ENCODE results near the gene AGPAT1. TPM values are rescaled to one million over a fixed set of nuclear protein-coding genes. Genes with fewer than 3 reads are reported as not detected.

The AGPAT1 gene
- total RNA-seq, 1 experiment from 2014 or later, result 55.6 TPM

- Histone ChIP-seq H3K9me3 (ENCODE audit: control insufficient read depth in 1 of 2, insufficient read depth in 1 of 2, low read depth in 1 of 2, low read length in 2 of 2) (no peaks in the 10 kb centered on the region), H3K36me3 (ENCODE audit: control insufficient read depth in 1 of 2, insufficient read depth in 2 of 2, low read length in 2 of 2) (no peaks in the 10 kb centered on the region), H2AFZ (ENCODE audit: low read depth, low read length, poor library complexity, severe bottlenecking) (no peak within 1 kb of the TSS), H4K20me1 (ENCODE audit: insufficient read depth) (no peaks in the 10 kb centered on the region), H3K4me2 (ENCODE audit: low read length) (no peak within 1 kb of the TSS), H3K9ac (ENCODE audit: low read length) (no peak within 1 kb of the TSS), H3K79me2 (ENCODE audit: insufficient read depth, low read length) (no peaks in the 10 kb centered on the region), H3K4me1 (ENCODE audit: control insufficient read depth in 1 of 2, insufficient read depth in 2 of 2, low read length in 2 of 2) (no peaks in the 10 kb centered on the region), H3K27me3 (ENCODE audit: insufficient read depth, low read length) (no peaks in the 10 kb centered on the region), H3K27ac (ENCODE audit: low read depth, low read length) (no peak within 1 kb of the TSS), H3K4me3 (replicated peaks in 1 of 2; ENCODE audit: low read depth in 1 of 2, low read length in 2 of 2) (no peak within 1 kb of the TSS), H3K9me2 (ENCODE audit: insufficient read depth) (no peaks in the 10 kb centered on the region)
- DNase-seq (ENCODE audit: low read depth, low spot score), result no peak
- POLR2A ChIA-PET, result no interaction called here
- CTCF ChIA-PET, result no interaction called here
- no peak for ATAC-seq
- TF ChIP-seq MAX (IDR thresholded peaks at IDR 0.05), result no peak
- no peak for TF ChIP-seq SIN3A (IDR thresholded peaks at IDR 0.05; ENCODE audit: low read depth)
- no peak for TF ChIP-seq POLR2A (IDR thresholded peaks at IDR 0.05; ENCODE audit: borderline replicate concordance, extremely low read depth, insufficient read depth, insufficient read length)
- no peak for TF ChIP-seq ATF3 (IDR thresholded peaks at IDR 0.05)
- TF ChIP-seq EZH2 (IDR thresholded peaks at IDR 0.05), result no peak
- no peak for TF ChIP-seq EGR1 (IDR thresholded peaks at IDR 0.05; ENCODE audit: low read depth)
- TF ChIP-seq SP1 (IDR thresholded peaks at IDR 0.05; ENCODE audit: low read depth), result no peak
- TF ChIP-seq REST (IDR thresholded peaks at IDR 0.05; ENCODE audit: low read depth), result no peak
- intact Hi-C loops (cut with micrococcal nuclease), result no loop called here
- RAD21 ChIA-PET (ENCODE audit: low non-redundant PET in 1 of 2, low total read pairs in 2 of 2, uncharacterized antibody in 2 of 2, unreplicated experiment in 2 of 2), result no interaction called here
- no TSS peak for BruUV-seq (replicated peaks)
Observed at GRCh38 chr6:32223258-32224235, 47.7 kb upstream of the AGPAT1 start, which contains the start of gene NOTCH4. NOTCH4 (minus strand) TSS chr6:32224067; CDS start chr6:32223928, 139 bp downstream.

All from HCT116 (cell line).